Placental epithelial cell (primary cell): ENCODE data around the gene OR4F6. TPM values are rescaled to one million over a fixed set of nuclear protein-coding genes. Genes with fewer than 3 reads are reported as not detected.

Source experiments
- small RNA-seq: library from RNA; depleted of rRNA; stranded (forward); fragments of <200 nt; gene quantifications from one replicate; pipeline ENCODE3, GENCODE V24; 2012
- total RNA-seq: library from RNA; depleted of rRNA; stranded (reverse); fragments of >200 nt; gene quantifications from 2 replicates; pipeline ENCODE4 v1.2.3, GENCODE V29; 2012

Gene OR4F6, protein sequence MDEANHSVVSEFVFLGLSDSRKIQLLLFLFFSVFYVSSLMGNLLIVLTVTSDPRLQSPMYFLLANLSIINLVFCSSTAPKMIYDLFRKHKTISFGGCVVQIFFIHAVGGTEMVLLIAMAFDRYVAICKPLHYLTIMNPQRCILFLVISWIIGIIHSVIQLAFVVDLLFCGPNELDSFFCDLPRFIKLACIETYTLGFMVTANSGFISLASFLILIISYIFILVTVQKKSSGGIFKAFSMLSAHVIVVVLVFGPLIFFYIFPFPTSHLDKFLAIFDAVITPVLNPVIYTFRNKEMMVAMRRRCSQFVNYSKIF
- total RNA-seq = under 0.01 TPM in 1 of 2 replicates, not detected in the other

DNA sequence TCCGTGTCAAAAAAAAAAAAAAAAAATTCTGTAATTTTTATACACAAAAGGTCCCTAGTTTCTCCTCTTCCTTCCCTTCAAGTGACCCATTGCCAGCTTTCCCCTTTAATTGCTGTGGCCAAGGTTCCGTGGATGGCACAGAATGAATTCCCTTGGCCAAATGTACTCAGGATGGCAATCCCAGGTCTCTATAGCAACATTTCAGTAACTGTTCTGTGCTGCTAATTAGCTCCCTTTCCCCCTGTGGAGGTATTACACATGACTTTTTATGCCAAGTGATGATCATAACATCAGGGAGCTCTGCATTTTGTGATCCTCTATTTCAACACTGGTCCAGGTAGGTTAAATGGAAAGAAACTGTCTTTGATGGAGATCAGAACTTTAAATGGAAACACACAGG, at the start of gene OR4F6:
Gene OR4F6, plus strand, starts transcription at position 301 of the 400 bp plus-strand sequence. CDS start 2,211 bp downstream, outside the sequence.

DNA sequence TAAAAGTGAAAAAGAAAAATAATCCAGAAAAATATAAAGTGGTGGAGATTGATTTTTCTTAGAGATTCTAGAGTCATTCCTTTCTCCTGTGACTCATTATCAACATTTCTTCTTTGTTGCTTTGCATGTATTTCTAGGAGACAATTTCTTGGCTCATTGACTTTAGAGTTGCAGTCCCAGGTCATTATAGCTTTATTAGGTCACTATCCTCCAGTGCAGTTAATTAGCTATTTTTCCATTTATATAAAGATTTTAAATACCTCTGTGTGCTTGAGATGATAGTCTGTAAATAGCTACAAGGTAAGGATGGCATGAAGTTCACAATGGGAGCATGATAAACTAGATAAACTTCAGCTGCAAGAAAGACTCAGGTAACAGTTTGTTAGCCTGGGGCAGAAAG, 8.6 kb downstream of the OR4F6 start, which contains the start of gene OR4F15:
Gene OR4F15, plus strand, starts transcription at position 301 of the 400 bp plus-strand sequence. CDS start 5,985 bp downstream, outside the sequence.

Small RNA genes lying within 50 kb of the gene (small RNA-seq; reads per million reads assigned to genes)
- not detected for gene RN7SL209P

Other genes starting within 250 kb of the OR4F6 start
- gene TM2D3, start 151.1 kb upstream of the OR4F6 start, total RNA-seq = 27.1 and 31.7 TPM in 2 replicates
- 29.1 and 33.8 TPM in 2 replicates for gene TARS3, start 79.0 kb upstream of the OR4F6 start, total RNA-seq
- gene OR4F15, start 8.7 kb downstream of the OR4F6 start, total RNA-seq = not detected in 2 replicates